HG03521 (cell line): ENCODE results near the gene TOPAZ1.

Experiments
- ATAC-seq: cut with Tn5 transposase; IDR thresholded peaks from one replicate; pipeline ENCODE4 v1.9.1; 2021; ENCODE audit warnings: mild to moderate bottlenecking, moderate library complexity; ENCODE audit not compliant: unreplicated experiment

The TOPAZ1 gene

DNA sequence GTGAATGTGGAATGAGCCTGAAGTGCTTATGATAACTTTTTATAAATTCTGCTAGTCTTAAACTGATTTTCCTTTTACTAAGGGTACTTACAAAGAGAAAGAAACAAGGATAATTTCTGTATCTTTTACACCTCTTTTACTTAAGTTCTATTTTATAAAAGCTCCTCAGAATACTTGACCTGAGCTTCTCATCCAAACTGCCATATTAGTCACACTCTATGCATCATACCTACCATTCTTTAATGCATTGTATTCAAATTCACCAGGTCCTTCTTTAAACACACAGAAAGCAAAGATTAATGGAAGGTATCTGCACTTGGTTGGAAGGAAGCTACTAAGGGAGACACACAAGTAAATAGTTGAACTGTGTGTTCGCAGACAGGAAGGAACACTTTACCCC is 1.6 kb upstream of the TOPAZ1 start:
- ATAC-seq, result no peak

DNA sequence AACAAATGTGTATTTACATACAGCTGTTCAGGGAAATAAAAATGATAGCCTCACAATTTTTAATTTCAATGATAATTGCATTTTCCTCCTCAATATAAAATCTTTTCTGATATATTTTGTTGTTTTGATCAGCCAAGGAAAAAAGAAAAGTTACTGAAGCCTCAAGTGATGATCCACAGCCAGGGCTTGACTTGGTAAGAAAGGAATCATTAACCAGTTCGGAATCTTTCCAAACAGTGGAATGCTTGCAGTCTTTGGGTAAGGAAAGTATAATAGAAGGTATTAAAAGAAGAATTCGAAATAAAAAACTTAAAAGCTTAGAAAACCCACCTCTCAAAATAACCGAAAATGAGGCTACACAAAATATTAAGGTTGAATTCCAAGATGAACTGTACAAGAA is 1.0 kb downstream of the TOPAZ1 start:
- ATAC-seq, result no peak

DNA sequence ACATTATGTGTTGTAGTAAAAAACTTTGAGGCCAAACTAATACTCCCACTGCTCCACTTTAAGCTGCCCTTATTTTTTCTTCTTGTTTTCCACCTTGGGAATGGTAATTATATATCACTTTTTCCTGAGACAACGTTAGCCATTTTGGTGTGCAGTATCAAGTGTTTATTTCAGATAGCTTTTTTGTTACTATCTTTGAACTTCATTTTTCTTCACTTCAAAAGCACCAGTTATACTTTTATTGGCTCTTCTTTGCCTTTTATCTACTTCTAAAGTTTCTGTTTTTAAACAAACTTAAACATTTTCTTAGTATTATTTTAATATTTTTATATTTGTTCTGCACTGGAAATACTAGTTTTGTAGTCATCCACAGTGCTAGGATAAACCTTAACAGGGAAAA is 6.5 kb downstream of the TOPAZ1 start:
- no peak for ATAC-seq

DNA sequence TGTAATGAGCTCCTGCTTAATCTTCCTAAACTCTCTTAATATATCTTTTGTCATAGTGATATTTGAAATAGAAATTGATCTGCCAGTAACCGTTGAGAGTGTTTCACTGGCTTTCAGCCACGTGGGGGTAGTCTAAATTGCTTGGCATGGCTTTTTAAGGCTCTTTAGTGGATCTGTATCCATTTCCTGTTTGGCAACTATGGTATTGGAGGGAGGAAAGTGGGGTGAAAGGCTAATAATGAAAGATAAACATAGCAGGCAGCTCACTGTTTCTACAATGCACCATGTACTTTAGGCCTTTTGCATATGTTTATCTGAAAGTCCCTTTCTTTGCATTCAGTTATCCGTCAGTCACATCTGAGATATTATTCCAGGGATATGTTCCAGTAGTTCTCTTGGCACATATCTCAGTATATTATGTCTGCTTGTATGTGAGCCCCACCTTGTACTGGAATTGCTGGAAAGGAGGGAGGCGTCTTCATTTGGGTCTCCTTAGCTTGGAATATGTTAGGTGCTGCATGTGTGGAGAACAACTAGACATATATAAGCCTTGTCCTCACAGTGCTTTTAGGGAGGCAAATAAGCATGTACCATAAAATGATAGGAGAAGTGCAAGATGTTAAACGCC is 10.8 kb downstream of the TOPAZ1 start:
- ATAC-seq, result no peak

DNA sequence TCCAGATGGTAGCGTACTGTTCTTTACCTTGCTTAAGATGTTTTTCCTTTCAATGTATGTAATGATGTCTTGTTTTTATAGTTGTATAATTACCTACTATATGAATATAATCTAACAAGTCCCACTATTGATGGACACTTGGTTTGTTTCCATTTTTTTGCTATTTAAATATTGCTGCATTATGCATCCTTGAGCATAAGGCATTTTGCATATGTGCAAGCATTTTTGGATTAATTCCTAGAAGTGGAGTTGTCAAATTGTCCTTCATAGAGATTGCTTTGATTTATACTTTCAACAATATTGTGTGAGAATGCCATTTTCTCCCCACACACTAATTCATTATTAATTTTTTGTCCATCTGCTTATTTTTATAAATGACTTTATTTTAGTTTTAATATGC is 17.7 kb downstream of the TOPAZ1 start:
- no peak for ATAC-seq

DNA sequence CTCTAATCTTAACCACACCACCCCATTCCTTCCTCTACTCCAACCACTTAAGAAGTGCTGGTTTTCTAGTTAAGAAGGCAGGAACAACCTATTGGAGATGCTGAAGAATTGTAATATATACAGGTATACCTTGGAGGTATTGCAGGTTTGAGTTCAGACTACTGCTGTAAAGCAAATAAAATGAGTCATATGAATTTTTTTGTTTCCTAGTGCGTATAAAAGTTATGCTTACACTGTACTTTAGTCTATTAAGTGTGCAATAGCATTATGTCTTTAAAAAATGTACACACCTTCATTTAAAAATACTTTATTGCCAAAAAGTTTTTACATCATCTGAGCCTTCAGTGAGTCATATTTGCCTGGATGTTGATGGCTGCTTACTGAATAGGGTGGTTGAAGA is 22.5 kb downstream of the TOPAZ1 start:
- ATAC-seq, result no peak

DNA sequence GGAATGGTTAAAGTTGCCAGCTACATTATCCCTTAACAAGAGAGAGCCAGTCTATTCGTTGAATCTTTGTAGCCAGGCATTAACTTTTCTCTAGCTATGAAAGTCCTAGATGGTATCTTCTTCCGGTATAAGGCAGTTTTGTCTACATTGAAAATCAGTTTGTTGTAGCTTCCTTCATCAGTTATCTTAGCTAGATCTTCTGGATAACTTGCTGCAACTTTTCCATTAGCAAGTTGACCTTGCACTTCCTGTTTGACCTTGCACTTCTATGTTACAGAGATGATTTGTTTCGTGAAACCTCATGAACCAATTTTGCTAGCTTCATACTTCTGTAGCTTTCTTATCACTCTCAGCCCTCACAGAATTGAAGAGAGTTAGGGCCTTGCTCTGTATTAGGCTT is 24.1 kb downstream of the TOPAZ1 start:
- ATAC-seq, result no peak

DNA sequence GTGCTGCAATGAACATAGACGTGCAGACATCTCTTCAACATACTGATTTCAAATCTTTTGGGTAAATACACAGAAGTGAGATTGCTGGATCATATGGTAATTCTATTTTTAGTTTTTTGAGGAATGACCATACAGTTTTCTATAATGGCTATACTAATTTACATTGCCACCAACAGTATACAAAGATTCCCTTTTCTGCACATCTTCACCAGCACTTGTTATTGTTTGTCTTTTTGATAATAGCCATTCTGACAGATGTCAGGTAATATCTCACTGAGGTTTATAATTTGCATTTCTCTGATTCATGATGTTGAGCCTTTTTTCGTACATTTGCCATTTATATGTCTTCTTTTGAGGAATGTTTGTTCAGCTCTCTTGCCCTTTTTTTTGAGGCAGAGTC is 30.5 kb downstream of the TOPAZ1 start:
- no peak for ATAC-seq

DNA sequence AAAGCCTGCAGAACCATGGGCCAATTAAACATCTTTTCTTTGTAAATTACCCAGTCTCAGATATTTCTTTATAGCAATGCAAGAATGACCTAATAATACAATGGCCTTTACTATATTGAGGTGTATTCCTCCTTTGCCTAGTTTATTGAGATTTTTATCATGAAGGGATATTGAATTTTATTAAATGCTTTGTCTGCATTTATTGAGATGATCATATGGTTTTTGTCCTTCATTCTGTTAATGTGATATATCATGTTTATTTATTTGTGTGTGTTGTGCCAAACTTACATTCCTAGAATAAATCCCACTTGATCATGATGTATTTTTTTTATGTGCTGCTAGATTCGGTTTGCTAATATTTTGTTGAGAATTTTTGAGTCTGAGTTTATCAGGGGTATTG is 36.2 kb downstream of the TOPAZ1 start:
- no peak for ATAC-seq

DNA sequence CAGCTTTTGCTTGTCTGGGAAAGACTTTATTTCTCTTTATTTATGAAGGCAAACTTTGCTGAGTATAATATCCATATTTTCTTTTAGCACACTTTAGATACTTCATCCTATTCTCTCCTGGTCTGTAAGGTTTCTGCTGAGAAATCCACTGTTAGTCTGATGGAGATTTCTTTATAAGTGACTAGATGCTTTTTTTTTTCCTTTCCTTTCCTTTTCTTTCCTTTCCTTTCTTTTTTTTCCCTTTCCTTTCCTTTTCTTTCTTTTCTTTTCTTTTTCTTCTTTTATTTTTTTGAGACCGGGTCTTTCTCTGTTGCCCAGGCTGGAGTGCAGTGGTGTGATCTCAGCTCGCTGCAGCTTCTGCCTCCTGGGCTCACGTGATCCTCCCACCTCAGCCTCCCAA is 38.4 kb downstream of the TOPAZ1 start:
- ATAC-seq, result no peak

DNA sequence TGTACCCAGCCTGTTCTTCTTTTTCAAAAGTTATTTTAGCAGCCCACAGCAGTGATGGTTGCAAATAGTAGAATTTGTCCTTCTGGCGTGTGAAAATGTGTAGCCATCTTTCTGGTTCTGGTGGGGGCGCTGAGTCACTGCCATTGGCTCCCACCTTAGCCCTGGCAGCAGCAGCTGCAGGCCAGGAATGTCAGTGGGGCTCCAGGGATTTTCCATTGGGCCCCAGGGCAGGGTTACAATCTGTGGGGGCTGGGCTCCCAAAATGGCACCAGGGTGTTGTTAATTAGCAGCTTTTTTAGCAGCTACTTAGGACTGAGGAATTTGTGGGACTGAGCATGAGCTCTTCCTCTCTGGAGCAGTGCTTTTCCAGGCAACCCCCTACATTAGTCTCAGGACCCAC is 38.9 kb downstream of the TOPAZ1 start:
- ATAC-seq, result no peak

DNA sequence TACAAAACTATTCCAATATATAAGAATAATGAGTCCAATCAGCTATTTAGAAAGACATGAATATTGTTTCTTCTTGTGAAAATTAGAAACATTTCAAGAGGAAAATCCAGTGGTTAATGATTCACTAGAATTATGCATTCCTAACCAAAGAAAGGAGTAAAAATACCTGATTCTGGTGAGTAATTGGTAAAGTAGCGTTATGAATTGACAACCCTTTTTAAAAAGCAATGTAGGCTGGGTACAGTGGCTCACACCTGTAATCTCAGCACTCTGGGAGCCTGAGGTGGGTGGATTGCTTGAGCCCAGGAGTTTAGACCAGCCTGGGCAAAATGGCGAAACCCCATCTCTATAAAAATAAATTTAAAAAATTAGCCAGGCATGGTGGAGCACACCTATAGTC is 43.3 kb downstream of the TOPAZ1 start:
- ATAC-seq, result no peak

DNA sequence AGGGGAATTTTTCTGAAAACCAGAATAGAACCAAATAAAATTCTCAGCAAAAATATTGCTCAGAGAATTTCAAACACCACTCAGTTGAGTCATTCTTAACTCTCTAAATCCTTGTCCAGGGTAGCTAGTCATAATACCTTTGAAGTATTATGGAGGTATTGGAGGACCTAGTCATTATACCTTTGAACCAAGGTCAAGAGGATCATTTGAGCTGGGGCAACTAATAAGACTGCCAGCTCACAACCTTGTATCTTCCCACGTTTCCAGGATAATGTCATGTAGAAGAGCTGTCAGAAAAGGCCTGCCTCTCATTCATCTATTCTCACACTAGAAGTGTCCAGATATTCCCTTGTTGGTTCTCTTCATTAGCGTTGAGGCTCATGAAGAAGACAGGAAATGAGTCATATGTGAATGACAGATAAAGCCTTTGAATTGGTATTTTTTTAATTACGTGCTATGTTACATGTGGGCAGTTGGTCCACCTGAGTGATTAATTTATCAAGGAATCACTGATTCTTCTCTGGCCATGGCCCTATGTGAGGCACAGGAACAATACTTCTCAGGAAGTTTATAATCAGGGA is 48.3 kb downstream of the TOPAZ1 start:
- ATAC-seq, result no peak

DNA sequence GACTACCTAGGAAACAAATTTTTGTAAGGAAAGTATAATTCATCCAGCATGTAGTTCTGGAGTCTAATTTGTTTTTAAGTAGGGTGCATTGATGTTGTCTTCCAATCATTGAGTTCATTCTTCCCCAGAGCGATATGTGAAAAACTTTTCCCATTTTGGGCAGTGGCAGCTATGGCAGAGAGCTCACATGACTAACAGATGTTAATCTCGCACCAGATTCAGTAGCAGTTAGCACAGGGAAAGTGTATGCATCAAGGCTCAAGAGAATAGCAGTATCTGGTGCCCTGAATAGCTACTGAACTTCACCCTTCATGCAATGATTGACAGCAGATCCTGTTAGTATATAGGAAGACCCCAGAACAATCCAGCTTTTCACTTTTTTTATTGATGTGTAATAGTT is 50.6 kb downstream of the TOPAZ1 start:
- ATAC-seq, result no peak

DNA sequence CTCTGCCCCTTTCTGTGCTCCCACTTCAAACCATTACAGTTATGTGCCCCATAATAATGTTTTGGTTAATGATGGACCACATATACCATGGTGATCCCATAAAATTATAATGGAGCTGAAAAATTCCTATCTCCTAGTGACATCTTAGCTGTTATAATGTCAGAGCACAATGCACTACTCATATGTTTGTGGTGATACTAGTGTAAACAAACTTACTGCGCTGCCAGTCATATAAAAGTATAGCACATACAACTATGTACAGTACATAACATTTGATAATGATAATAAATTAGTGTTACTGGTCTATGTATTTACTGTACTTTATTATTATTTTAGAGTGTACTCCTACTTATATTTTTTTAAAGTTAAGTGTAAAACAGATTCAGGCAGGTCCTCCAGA is 51.3 kb downstream of the TOPAZ1 start:
- ATAC-seq, result no peak

DNA sequence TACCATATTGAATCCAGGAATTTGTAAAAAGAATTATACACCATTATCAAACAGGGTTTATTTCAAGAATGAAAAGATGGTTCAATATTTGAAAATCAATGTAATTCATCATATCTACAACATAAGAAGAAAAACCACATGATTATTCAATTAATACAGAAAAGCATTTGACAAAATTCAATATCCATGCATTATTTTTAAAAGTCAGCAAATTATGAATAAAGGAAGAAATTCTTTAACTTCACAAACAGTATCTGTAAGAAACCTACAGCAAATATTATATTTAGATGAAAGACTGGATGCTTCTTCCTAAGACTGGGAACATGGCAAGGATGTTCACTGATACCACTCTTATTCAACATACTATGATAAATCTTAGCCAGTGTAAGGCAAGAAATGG is 55.6 kb downstream of the TOPAZ1 start:
- ATAC-seq, result no peak

DNA sequence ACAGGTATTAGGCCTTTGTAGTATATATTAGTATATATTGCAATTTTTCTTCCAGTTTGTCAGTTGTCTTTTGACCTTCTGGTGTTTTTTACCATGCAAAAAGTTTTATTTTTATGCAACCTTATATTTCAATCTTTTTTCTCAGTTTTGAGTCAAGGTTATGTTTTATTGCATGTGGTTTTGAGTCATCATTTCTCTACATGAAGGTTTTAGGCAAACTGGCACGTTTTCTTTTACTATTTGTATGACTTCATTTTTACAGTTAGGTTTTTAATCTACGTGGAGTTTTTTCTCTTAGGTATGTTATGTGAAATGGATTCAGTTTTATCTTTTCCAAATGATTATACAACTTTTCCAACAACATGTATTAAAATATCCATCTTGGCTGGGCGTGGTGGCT is 60.1 kb downstream of the TOPAZ1 start:
- ATAC-seq, result no peak

DNA sequence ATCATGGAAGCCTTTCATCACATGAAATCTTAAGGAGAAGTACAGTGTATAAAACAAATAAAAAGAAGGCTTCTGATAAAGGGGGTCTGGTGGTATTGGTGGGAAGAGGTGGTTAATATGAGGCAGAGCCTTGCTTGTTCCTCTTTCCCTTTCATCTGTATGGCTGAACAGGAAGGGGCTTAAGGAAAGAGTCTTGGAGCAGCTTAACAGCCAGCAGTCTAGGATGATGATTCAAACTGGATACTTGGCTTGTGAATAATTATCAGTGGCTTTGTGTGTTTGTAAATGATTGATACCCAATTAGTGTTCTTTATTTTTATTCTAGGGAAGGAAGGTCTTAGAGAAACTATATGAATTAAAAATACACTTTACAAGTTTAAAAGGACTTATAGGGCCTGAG is 67.8 kb downstream of the TOPAZ1 start:
- no peak for ATAC-seq

DNA sequence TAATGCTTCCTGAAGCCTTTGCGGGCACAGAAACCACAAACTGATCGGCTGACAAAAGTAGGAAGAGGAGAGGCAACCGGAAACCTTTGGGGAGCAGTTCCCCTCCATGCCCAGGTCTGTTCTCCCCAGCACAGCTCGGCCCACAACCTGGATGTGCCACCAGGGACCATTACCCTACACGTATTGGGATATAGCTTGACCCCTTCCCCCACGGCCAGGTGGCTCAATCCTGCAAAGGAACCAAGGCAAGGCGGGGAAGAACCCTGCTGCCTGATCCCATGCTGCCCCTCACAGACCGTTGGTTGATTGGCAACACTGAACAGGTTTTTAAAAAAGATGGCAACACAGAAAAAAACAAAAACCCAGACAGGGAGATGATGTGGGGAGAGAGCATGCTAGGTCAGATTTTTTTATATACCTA is 77.2 kb downstream of the TOPAZ1 start:
- no peak for ATAC-seq

DNA sequence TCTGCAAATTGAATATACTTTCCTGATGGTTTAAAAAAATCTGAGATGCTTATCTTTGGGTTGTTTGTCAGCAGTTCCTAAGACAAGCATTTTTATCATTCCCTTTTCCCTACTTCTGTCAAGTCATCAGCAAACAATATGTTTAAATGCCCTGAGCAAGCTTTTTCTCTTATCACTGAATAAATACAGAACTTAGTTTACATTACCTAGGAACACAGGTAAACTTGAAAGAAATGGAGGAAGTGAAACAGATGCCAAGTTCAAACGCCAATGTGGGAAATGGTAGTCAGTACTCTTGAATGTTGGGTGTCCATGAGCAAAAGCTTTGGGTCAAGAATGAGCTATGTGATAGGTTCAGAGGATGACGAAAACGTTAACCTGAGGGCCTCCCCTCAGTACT is 79.6 kb downstream of the TOPAZ1 start:
- no peak for ATAC-seq

DNA sequence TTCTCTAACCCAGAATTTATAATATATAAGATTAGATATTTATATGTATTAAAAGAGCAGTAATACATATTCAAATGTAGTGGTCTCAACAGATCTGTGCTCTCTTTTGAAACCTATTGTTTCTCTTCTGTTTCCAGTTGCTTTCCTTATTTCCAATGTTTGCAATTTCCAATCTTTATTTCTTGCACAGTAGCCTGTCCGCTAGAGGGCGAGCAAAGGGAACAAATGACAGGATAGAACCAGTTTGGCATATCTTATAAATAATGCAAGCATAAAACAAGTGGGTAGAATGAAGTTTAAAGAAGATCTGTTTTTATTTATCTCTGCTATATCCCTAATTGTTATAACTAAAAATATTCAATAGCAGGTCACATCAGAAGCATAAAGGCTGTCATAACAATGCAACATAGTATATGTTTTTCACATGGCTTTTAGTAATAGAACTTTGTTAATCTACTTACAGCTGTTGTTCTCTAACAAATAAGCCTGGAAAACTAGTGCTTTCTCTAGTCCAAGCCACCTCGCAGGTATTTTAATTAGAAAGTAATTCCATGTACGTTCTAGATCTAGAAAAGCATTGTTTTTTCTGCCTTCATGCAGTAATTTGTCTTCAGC is 81.8 kb downstream of the TOPAZ1 start:
- ATAC-seq, result no peak

DNA sequence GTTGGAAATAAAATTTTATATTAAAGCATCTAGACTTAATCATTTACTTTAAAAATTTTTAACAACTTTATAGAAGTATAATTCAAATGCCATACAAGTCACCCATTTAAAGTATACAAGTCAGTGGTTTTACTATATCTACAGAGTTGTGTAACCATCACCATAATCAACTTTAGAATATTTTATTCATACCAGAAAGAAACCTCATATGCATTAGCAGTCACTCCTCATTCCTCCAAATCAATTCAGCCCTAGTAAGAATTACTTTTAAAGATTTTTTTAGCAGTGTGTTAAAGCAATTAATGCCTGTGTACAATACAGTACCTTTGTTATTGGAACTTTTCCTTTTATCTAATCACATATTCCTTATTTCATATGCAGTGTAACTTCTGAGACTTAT is 82.9 kb downstream of the TOPAZ1 start:
- ATAC-seq, result no peak

DNA sequence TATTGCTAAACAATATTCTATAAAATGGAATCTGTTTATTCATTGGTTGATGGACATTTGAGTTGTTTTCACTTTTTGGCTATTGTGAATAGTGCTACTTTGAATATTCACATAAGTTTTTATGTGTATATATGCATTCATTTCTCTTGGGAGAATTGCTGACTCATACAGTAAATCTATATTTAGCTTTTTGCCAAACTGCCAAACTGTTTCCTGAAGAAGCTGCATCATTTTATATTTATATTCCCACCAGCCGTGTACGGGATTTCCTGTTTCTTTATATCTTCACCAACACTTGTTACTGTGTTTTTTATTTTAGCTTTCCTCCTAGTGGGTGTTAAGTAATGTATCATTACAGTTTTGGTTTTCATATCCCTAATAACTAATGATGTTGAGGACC is 84.3 kb downstream of the TOPAZ1 start:
- ATAC-seq, result no peak
